ENCODE measurements around the gene TSR3. TPM values are rescaled to one million over a fixed set of nuclear protein-coding genes. Genes with fewer than 3 reads are reported as not detected.

Gene TSR3
- total and polyA plus RNA-seq, 2 of the 13 experiments (the other 11 are each of a cell fraction or from before 2014, with no cell fraction given): 24.2 to 51.0 TPM

- TF ChIP-seq ZNF530 (CRISPR knock-in tag; IDR thresholded peaks at IDR 0.05; ENCODE audit: low read depth) (peak; percentile 80; the same call in 1 of the 2 replicates), ZNF224 (CRISPR knock-in tag; IDR thresholded peaks at IDR 0.05) (0 out of 2 replicates have a peak, but pooled peaks have one; percentile 69), AGO2 (optimal IDR thresholded peaks at IDR 0.05; ENCODE audit: low read depth, low read length) (peak; percentile 61), WIZ (CRISPR knock-in tag; IDR thresholded peaks at IDR 0.05) (peak; percentile 60; the same call in 1 of the 2 replicates), ZFP36L2 (CRISPR knock-in tag; IDR thresholded peaks at IDR 0.05) (peak; percentile 77; the same call in 1 of the 2 replicates), THYN1 (CRISPR knock-in tag; IDR thresholded peaks at IDR 0.05; ENCODE audit: borderline replicate concordance, low read depth) (no peak), ZNF335 (CRISPR knock-in tag; IDR thresholded peaks at IDR 0.05) (peak; percentile 99), ZSCAN5A (CRISPR knock-in tag; IDR thresholded peaks at IDR 0.05; ENCODE audit: borderline replicate concordance) (no peak), BRF2 (CRISPR knock-in tag; IDR thresholded peaks at IDR 0.05) (no peak), ZNF678 (CRISPR knock-in tag; IDR thresholded peaks at IDR 0.05) (peak; percentile 85; the same call in 1 of the 2 replicates), GTF2F1 (IDR thresholded peaks at IDR 0.05; ENCODE audit: low read length) (no peak), ZNF510 (CRISPR knock-in tag; IDR thresholded peaks at IDR 0.05; ENCODE audit: low read depth) (0 out of 2 replicates have a peak, but pooled peaks have one; percentile 47), HDAC1 (CRISPR knock-in tag; IDR thresholded peaks at IDR 0.05) (peak; percentile 52), ZHX2 (IDR thresholded peaks at IDR 0.05; ENCODE audit: low read depth) (peak; percentile 30; the same call in 1 of the 2 replicates), ZHX2 (CRISPR knock-in tag; IDR thresholded peaks at IDR 0.05; ENCODE audit: borderline replicate concordance) (peak; percentile 72; the same call in 1 of the 2 replicates), NRL (CRISPR knock-in tag; IDR thresholded peaks at IDR 0.05; ENCODE audit: borderline replicate concordance) (peak; percentile 94), ZNF792 (CRISPR knock-in tag; IDR thresholded peaks at IDR 0.05) (no peak), ZNF75D (CRISPR knock-in tag; IDR thresholded peaks at IDR 0.05; ENCODE audit: borderline replicate concordance) (0 out of 2 replicates have a peak, but pooled peaks have one; percentile 35), PAWR (CRISPR knock-in tag; IDR thresholded peaks at IDR 0.05; ENCODE audit: borderline replicate concordance) (no peak), ZNF781 (CRISPR knock-in tag; IDR thresholded peaks at IDR 0.05; ENCODE audit: borderline replicate concordance, not compliant biosample characterization) (peak; percentile 91), PRPF4 (IDR thresholded peaks at IDR 0.05; ENCODE audit: low read depth, low read length, poor library complexity, severe bottlenecking) (no peak)
These were observed 42.4 kb downstream of the TSR3 start, which contains the start of gene UBE2I (continued) for GRCh38 chr16:1308977-1309885.
